ENCODE results near the gene SRP9. TPM values are rescaled to one million over a fixed set of nuclear protein-coding genes. Genes with fewer than 3 reads are reported as not detected.
"Not testable (repeated sequence)": the region's sequence is repeated elsewhere in the genome, so short reads cannot be mapped to it uniquely, and the experiment has no call there.

The SRP9 gene
- polyA plus RNA-seq, 2 donors: 129 to 158 TPM

- Histone ChIP-seq H3K9me3 (ENCODE audit: control insufficient read depth in 2 of 2, insufficient read depth in 1 of 2, low read depth in 1 of 2, low read length in 1 of 2) (no peaks in the 10 kb centered on the region), H3K27ac (ENCODE audit: low read depth in 2 of 2, low read length in 1 of 2) (peak overlapping the region; percentile 6 to 54), H3K4me1 (ENCODE audit: control insufficient read depth in 2 of 2, insufficient read depth in 2 of 2, low read length in 1 of 2) (peaks cover 3% of the 10 kb centered on the region in 2 donors), H3K4me3 (ENCODE audit: low read depth in 1 of 2, low read length in 2 of 2) (no peak overlapping the region), H3K36me3 (ENCODE audit: control insufficient read depth in 2 of 2, insufficient read depth in 2 of 2, low read length in 1 of 2) (no peaks in the 10 kb centered on the region), H3K27me3 (ENCODE audit: control insufficient read depth in 1 of 2, insufficient read depth in 2 of 2, low read length in 2 of 2) (no peaks in the 10 kb centered on the region)
- 38 to 49% methylated on average over 4 of the region's 4 CpGs for WGBS, 2 donors
These were observed 4.8 kb upstream of the SRP9 start for GRCh38 chr1:225772848-225773247.

GRCh38 chr1:225774281-225775147, 3.1 kb upstream of the SRP9 start:
- WGBS, 2 donors: 62 to 81% methylated on average over 3 of the region's 3 CpGs
- H3K27me3 ChIP-seq (ENCODE audit: control insufficient read depth in 1 of 2, insufficient read depth in 2 of 2, low read length in 2 of 2): no peaks in the 10 kb centered on the region
- no peak overlapping the region for H3K27ac ChIP-seq (ENCODE audit: low read depth in 2 of 2, low read length in 1 of 2)
- H3K4me3 ChIP-seq (ENCODE audit: low read depth in 1 of 2, low read length in 2 of 2): no peak overlapping the region
- H3K36me3 ChIP-seq (ENCODE audit: control insufficient read depth in 2 of 2, insufficient read depth in 2 of 2, low read length in 1 of 2): no peaks in the 10 kb centered on the region
- H3K9me3 ChIP-seq (ENCODE audit: control insufficient read depth in 2 of 2, insufficient read depth in 1 of 2, low read depth in 1 of 2, low read length in 1 of 2): no peaks in the 10 kb centered on the region
- peaks cover 0 to 2% of the 10 kb centered on the region in 2 donors for H3K4me1 ChIP-seq (ENCODE audit: control insufficient read depth in 2 of 2, insufficient read depth in 2 of 2, low read length in 1 of 2)

- Histone ChIP-seq H3K9me3 (ENCODE audit: control insufficient read depth in 2 of 2, insufficient read depth in 1 of 2, low read depth in 1 of 2, low read length in 1 of 2) (no peaks in the 10 kb centered on the region), H3K4me1 (ENCODE audit: control insufficient read depth in 2 of 2, insufficient read depth in 2 of 2, low read length in 1 of 2) (peaks cover 0 to 2% of the 10 kb centered on the region in 2 donors), H3K36me3 (ENCODE audit: control insufficient read depth in 2 of 2, insufficient read depth in 2 of 2, low read length in 1 of 2) (no peaks in the 10 kb centered on the region), H3K27ac (ENCODE audit: low read depth in 2 of 2, low read length in 1 of 2) (no peak overlapping the region), H3K4me3 (ENCODE audit: low read depth in 1 of 2, low read length in 2 of 2) (no peak overlapping the region), H3K27me3 (ENCODE audit: control insufficient read depth in 1 of 2, insufficient read depth in 2 of 2, low read length in 2 of 2) (no peaks in the 10 kb centered on the region)
- 95 to 98% methylated on average over 4 of the region's 4 CpGs for WGBS, 2 donors
These were observed 1.3 kb upstream of the SRP9 start for GRCh38 chr1:225776294-225776693.

GRCh38 chr1:225777058-225777582, 506 bp upstream of the SRP9 start:
- 7 to 13% methylated on average over 18 of the region's 18 CpGs for WGBS, 2 donors
- Histone ChIP-seq H3K27me3 (ENCODE audit: control insufficient read depth in 1 of 2, insufficient read depth in 2 of 2, low read length in 2 of 2) (no peaks in the 10 kb centered on the region), H3K4me1 (ENCODE audit: control insufficient read depth in 2 of 2, insufficient read depth in 2 of 2, low read length in 1 of 2) (peaks cover 0 to 2% of the 10 kb centered on the region in 2 donors), H3K4me3 (ENCODE audit: low read depth in 1 of 2, low read length in 2 of 2) (peak overlapping the region; percentile 42 to 76), H3K36me3 (ENCODE audit: control insufficient read depth in 2 of 2, insufficient read depth in 2 of 2, low read length in 1 of 2) (no peaks in the 10 kb centered on the region), H3K27ac (ENCODE audit: low read depth in 2 of 2, low read length in 1 of 2) (peak overlapping the region; percentile 76 to 87), H3K9me3 (ENCODE audit: control insufficient read depth in 2 of 2, insufficient read depth in 1 of 2, low read depth in 1 of 2, low read length in 1 of 2) (no peaks in the 10 kb centered on the region)

GRCh38 chr1:225778337-225778669, 677 bp downstream of the SRP9 start:
- Histone ChIP-seq H3K27ac (ENCODE audit: low read depth in 2 of 2, low read length in 1 of 2) (peak overlapping the region; percentile 97 to 98), H3K4me3 (ENCODE audit: low read depth in 1 of 2, low read length in 2 of 2) (peak overlapping the region; percentile 76 to 82), H3K4me1 (ENCODE audit: control insufficient read depth in 2 of 2, insufficient read depth in 2 of 2, low read length in 1 of 2) (peaks cover 0 to 2% of the 10 kb centered on the region in 2 donors), H3K9me3 (ENCODE audit: control insufficient read depth in 2 of 2, insufficient read depth in 1 of 2, low read depth in 1 of 2, low read length in 1 of 2) (no peaks in the 10 kb centered on the region), H3K27me3 (ENCODE audit: control insufficient read depth in 1 of 2, insufficient read depth in 2 of 2, low read length in 2 of 2) (no peaks in the 10 kb centered on the region), H3K36me3 (ENCODE audit: control insufficient read depth in 2 of 2, insufficient read depth in 2 of 2, low read length in 1 of 2) (no peaks in the 10 kb centered on the region)
- WGBS, 2 donors: 0% methylated on average over 3 of the region's 3 CpGs

GRCh38 chr1:225779165-225779564, 1.5 kb downstream of the SRP9 start:
- Histone ChIP-seq H3K4me3 (ENCODE audit: low read depth in 1 of 2, low read length in 2 of 2) (peak overlapping the region in 1 of 2 donors; percentile 76), H3K27ac (ENCODE audit: low read depth in 2 of 2, low read length in 1 of 2) (peak overlapping the region in 1 of 2 donors; percentile 30)
- WGBS, 2 donors: 40 to 41% methylated on average over 13 of the region's 13 CpGs
- not testable (repeated sequence) for H3K36me3 ChIP-seq (ENCODE audit: control insufficient read depth in 2 of 2, insufficient read depth in 2 of 2, low read length in 1 of 2); H3K4me1 ChIP-seq (ENCODE audit: control insufficient read depth in 2 of 2, insufficient read depth in 2 of 2, low read length in 1 of 2); H3K27me3 ChIP-seq (ENCODE audit: control insufficient read depth in 1 of 2, insufficient read depth in 2 of 2, low read length in 2 of 2); H3K9me3 ChIP-seq (ENCODE audit: control insufficient read depth in 2 of 2, insufficient read depth in 1 of 2, low read depth in 1 of 2, low read length in 1 of 2)

- Histone ChIP-seq H3K4me1 (ENCODE audit: control insufficient read depth in 2 of 2, insufficient read depth in 2 of 2, low read length in 1 of 2) (peaks cover 0 to 2% of the 10 kb centered on the region in 2 donors), H3K36me3 (ENCODE audit: control insufficient read depth in 2 of 2, insufficient read depth in 2 of 2, low read length in 1 of 2) (no peaks in the 10 kb centered on the region), H3K27ac (ENCODE audit: low read depth in 2 of 2, low read length in 1 of 2) (no peak overlapping the region), H3K9me3 (ENCODE audit: control insufficient read depth in 2 of 2, insufficient read depth in 1 of 2, low read depth in 1 of 2, low read length in 1 of 2) (no peaks in the 10 kb centered on the region), H3K27me3 (ENCODE audit: control insufficient read depth in 1 of 2, insufficient read depth in 2 of 2, low read length in 2 of 2) (no peaks in the 10 kb centered on the region), H3K4me3 (ENCODE audit: low read depth in 1 of 2, low read length in 2 of 2) (no peak overlapping the region)
- 83 to 92% methylated on average over 5 of the region's 5 CpGs for WGBS, 2 donors
These were observed 2.5 kb downstream of the SRP9 start for GRCh38 chr1:225780134-225780533.

GRCh38 chr1:225780630-225781029, 3.0 kb downstream of the SRP9 start:
- no peaks in the 10 kb centered on the region for H3K36me3 ChIP-seq (ENCODE audit: control insufficient read depth in 2 of 2, insufficient read depth in 2 of 2, low read length in 1 of 2)
- H3K4me1 ChIP-seq (ENCODE audit: control insufficient read depth in 2 of 2, insufficient read depth in 2 of 2, low read length in 1 of 2): peaks cover 0 to 2% of the 10 kb centered on the region in 2 donors
- no peaks in the 10 kb centered on the region for H3K27me3 ChIP-seq (ENCODE audit: control insufficient read depth in 1 of 2, insufficient read depth in 2 of 2, low read length in 2 of 2)
- 93 to 97% methylated on average over 1 of the region's 1 CpG for WGBS, 2 donors
- no peak overlapping the region for H3K4me3 ChIP-seq (ENCODE audit: low read depth in 1 of 2, low read length in 2 of 2)
- H3K27ac ChIP-seq (ENCODE audit: low read depth in 2 of 2, low read length in 1 of 2): no peak overlapping the region
- H3K9me3 ChIP-seq (ENCODE audit: control insufficient read depth in 2 of 2, insufficient read depth in 1 of 2, low read depth in 1 of 2, low read length in 1 of 2): no peaks in the 10 kb centered on the region

GRCh38 chr1:225789142-225789541, 11.5 kb downstream of the SRP9 start:
- H3K36me3 ChIP-seq (ENCODE audit: control insufficient read depth in 2 of 2, insufficient read depth in 2 of 2, low read length in 1 of 2); H3K4me1 ChIP-seq (ENCODE audit: control insufficient read depth in 2 of 2, insufficient read depth in 2 of 2, low read length in 1 of 2); H3K27ac ChIP-seq (ENCODE audit: low read depth in 2 of 2, low read length in 1 of 2); H3K4me3 ChIP-seq (ENCODE audit: low read depth in 1 of 2, low read length in 2 of 2); H3K27me3 ChIP-seq (ENCODE audit: control insufficient read depth in 1 of 2, insufficient read depth in 2 of 2, low read length in 2 of 2); H3K9me3 ChIP-seq (ENCODE audit: control insufficient read depth in 2 of 2, insufficient read depth in 1 of 2, low read depth in 1 of 2, low read length in 1 of 2): not testable (repeated sequence)
- WGBS, 2 donors: 82 to 88% methylated on average over 1 to 3 of the region's 3 CpGs

GRCh38 chr1:225794954-225795353, 17.3 kb downstream of the SRP9 start:
- Histone ChIP-seq H3K27me3 (ENCODE audit: control insufficient read depth in 1 of 2, insufficient read depth in 2 of 2, low read length in 2 of 2) (no peaks in the 10 kb centered on the region), H3K27ac (ENCODE audit: low read depth in 2 of 2, low read length in 1 of 2) (no peak overlapping the region), H3K4me3 (ENCODE audit: low read depth in 1 of 2, low read length in 2 of 2) (no peak overlapping the region), H3K36me3 (ENCODE audit: control insufficient read depth in 2 of 2, insufficient read depth in 2 of 2, low read length in 1 of 2) (peaks cover 0 to 4% of the 10 kb centered on the region in 2 donors), H3K4me1 (ENCODE audit: control insufficient read depth in 2 of 2, insufficient read depth in 2 of 2, low read length in 1 of 2) (no peaks in the 10 kb centered on the region), H3K9me3 (ENCODE audit: control insufficient read depth in 2 of 2, insufficient read depth in 1 of 2, low read depth in 1 of 2, low read length in 1 of 2) (no peaks in the 10 kb centered on the region)
- WGBS, 2 donors: 92 to 94% methylated on average over 4 of the region's 4 CpGs
